Neural cell (in vitro differentiated cells): ENCODE results near the gene CAPN13. TPM values are rescaled to one million over a fixed set of nuclear protein-coding genes. Genes with fewer than 3 reads are reported as not detected.

Source experiments
- H2AFZ ChIP-seq: fragments of 200-600, 300-800 bp; sonication (generic), shearing (Covaris generic); 2 replicates; pipeline ENCODE4 v1.6.0; 2014; ENCODE audit warnings: low read depth, mild to moderate bottlenecking, antibody characterized with exemption, low read length, moderate library complexity
- H3F3A ChIP-seq: fragments of 200-600 bp; shearing (Covaris generic); 2 replicates; pipeline ENCODE4 v1.6.1; 2016; ENCODE audit warnings: mild to moderate bottlenecking, moderate library complexity, mixed read lengths, antibody characterized with exemption, low read length; ENCODE audit not compliant: insufficient read depth, poor library complexity, severe bottlenecking
- H3K27ac ChIP-seq: fragments of 200-600, 300-800 bp; sonication (generic), shearing (Covaris generic); 2 replicates; pipeline ENCODE4 v1.5.1; 2014; ENCODE audit warnings: mild to moderate bottlenecking, low read length, moderate library complexity
- H3K27me3 ChIP-seq: fragments of 300-800, 200-600 bp; sonication (generic), shearing (Covaris generic); 2 replicates; pipeline ENCODE4 v1.6.0; 2014; ENCODE audit warnings: mild to moderate bottlenecking, low read depth, low read length, moderate library complexity; ENCODE audit not compliant: insufficient read depth
- H3K36me3 ChIP-seq: fragments of 300-800, 200-600 bp; sonication (generic), shearing (Covaris generic); 2 replicates; pipeline ENCODE4 v1.5.1; 2014; ENCODE audit warnings: mild to moderate bottlenecking, antibody characterized with exemption, low read length, moderate library complexity; ENCODE audit not compliant: insufficient read depth
- H3K4me2 ChIP-seq: fragments of 300-800, 200-600 bp; sonication (generic), shearing (Covaris generic); 2 replicates; pipeline ENCODE4 v1.6.0; 2014; ENCODE audit warnings: mild to moderate bottlenecking, low read length
- H3K4me3 ChIP-seq: fragments of 300-800, 200-600 bp; sonication (generic), shearing (Covaris generic); 2 replicates; pipeline ENCODE4 v1.5.1; 2014; ENCODE audit warnings: mild to moderate bottlenecking, low read length, moderate library complexity
- H3K79me2 ChIP-seq: fragments of 200-600 bp; shearing (Covaris generic); replicated peaks from 2 replicates; pipeline ENCODE4 v1.6.0; 2014; ENCODE audit warnings: mild to moderate bottlenecking, low read length, moderate library complexity; ENCODE audit not compliant: insufficient read depth
- H3K9ac ChIP-seq: fragments of 300-800, 200-600 bp; sonication (generic), shearing (Covaris generic); 2 replicates; pipeline ENCODE4 v1.6.1; 2016; ENCODE audit warnings: mild to moderate bottlenecking, low read length, mixed read lengths
- H3K9me2 ChIP-seq: fragments of 200-600 bp; shearing (Covaris generic); 2 replicates; pipeline ENCODE4 v1.6.1; 2016; ENCODE audit warnings: mild to moderate bottlenecking, low read length, mixed read lengths; ENCODE audit not compliant: insufficient read depth
- H3K9me3 ChIP-seq: fragments of 200-600, 300-800 bp; sonication (generic), shearing (Covaris generic); 2 replicates; pipeline ENCODE4 v1.6.1; 2016; ENCODE audit warnings: mild to moderate bottlenecking, mixed run types, low read length, moderate library complexity, mixed read lengths
- H4K20me1 ChIP-seq: fragments of 200-600 bp; shearing (Covaris generic); 2 replicates; pipeline ENCODE4 v1.6.1; 2016; ENCODE audit warnings: mild to moderate bottlenecking, mixed run types; ENCODE audit not compliant: insufficient read depth
- EP300 ChIP-seq: fragments of 450-650 bp; conservative IDR thresholded peaks from 2 replicates; pipeline ENCODE4 v1.6.1; 2014; ENCODE audit warnings: antibody characterized with exemption, mild to moderate bottlenecking, moderate library complexity; ENCODE audit not compliant: poor library complexity, severe bottlenecking
- EZH2 ChIP-seq: fragments of 200-600, 300-800 bp; shearing (Covaris generic), sonication (generic); IDR thresholded peaks from 2 replicates; pipeline ENCODE4 v1.6.1; 2014; ENCODE audit warnings: antibody characterized with exemption, low read length, borderline replicate concordance, mild to moderate bottlenecking; ENCODE audit not compliant: insufficient read depth, poor library complexity, severe bottlenecking
- MXI1 ChIP-seq: fragments of 450-650 bp; conservative IDR thresholded peaks from 2 replicates; pipeline ENCODE4 v1.6.1; 2014; ENCODE audit warnings: antibody characterized with exemption, mild to moderate bottlenecking; ENCODE audit not compliant: poor library complexity, severe bottlenecking
- POLR2AphosphoS5 ChIP-seq: IDR thresholded peaks from 2 replicates; pipeline ENCODE4 v1.6.1; 2012
- RAD21 ChIP-seq: fragments of 450-650 bp; conservative IDR thresholded peaks from 2 replicates; pipeline ENCODE4 v1.6.1; 2014; ENCODE audit warnings: antibody characterized with exemption, mild to moderate bottlenecking, moderate library complexity
- SMC3 ChIP-seq: fragments of 450-650 bp; conservative IDR thresholded peaks from 2 replicates; pipeline ENCODE4 v1.6.1; 2014; ENCODE audit warnings: antibody characterized with exemption, mild to moderate bottlenecking, moderate library complexity; ENCODE audit not compliant: poor library complexity
- TAF1 ChIP-seq: IDR thresholded peaks from 2 replicates; pipeline ENCODE4 v1.6.1; 2012; ENCODE audit warnings: low read depth
- polyA plus RNA-seq: library from polyadenylated mRNA; depleted of rRNA; stranded (reverse); fragments of >200 nt; gene quantifications from 2 replicates; pipeline ENCODE4 v1.2.3, GENCODE V29; 2014
- TF ChIP-seq, protein P1 (sequence below): fragments of 450-650 bp; IDR thresholded peaks from 2 replicates; pipeline ENCODE4 v1.5.1; 2014; ENCODE audit warnings: antibody characterized with exemption, mild to moderate bottlenecking, moderate library complexity; ENCODE audit not compliant: poor library complexity, severe bottlenecking
- TF ChIP-seq, protein P2 (sequence below): IDR thresholded peaks from 2 replicates; pipeline ENCODE4 v1.6.1; 2012; ENCODE audit warnings: borderline replicate concordance

CAPN13 gene
- polyA plus RNA-seq, 1 donor from 2014 or later: not detected

DNA sequence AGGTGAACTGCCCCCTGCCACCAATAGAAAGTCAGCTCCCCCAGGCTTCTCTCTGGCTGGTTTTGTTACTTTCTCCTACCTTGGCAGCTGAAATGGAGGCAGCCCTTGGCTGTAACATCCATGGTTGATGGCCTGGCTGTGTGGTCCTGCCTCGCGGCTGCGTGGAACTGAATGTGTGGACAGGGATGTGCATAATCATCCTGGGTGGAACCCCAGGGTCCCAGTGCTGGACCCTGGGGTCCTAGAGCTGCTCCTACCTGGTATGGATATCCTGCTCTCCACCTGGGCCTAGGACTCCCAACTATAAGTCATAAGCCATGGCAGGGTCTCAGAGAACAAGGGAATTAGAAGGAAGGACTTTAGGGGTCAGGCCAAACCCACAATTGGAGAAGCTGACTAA, 93.5 kb downstream of the CAPN13 start:
- Histone ChIP-seq H3K9ac (no peak overlapping the region), H2AFZ (no peak overlapping the region), H3F3A (no peaks in the 10 kb centered on the region), H3K4me3 (no peak overlapping the region), H4K20me1 (no peaks in the 10 kb centered on the region), H3K79me2 (no peaks in the 10 kb centered on the region), H3K27me3 (no peaks in the 10 kb centered on the region), H3K9me2 (no peaks in the 10 kb centered on the region), H3K36me3 (no peaks in the 10 kb centered on the region), H3K27ac (no peak overlapping the region), H3K4me2 (no peak overlapping the region), H3K9me3 (no peaks in the 10 kb centered on the region)
- TF ChIP-seq SMC3 (no peak), RAD21 (no peak), EP300 (no peak), EZH2 (no peak), TAF1 (no peak), MXI1 (no peak), POLR2AphosphoS5 (no peak)
- TF ChIP-seq, protein P1, sequence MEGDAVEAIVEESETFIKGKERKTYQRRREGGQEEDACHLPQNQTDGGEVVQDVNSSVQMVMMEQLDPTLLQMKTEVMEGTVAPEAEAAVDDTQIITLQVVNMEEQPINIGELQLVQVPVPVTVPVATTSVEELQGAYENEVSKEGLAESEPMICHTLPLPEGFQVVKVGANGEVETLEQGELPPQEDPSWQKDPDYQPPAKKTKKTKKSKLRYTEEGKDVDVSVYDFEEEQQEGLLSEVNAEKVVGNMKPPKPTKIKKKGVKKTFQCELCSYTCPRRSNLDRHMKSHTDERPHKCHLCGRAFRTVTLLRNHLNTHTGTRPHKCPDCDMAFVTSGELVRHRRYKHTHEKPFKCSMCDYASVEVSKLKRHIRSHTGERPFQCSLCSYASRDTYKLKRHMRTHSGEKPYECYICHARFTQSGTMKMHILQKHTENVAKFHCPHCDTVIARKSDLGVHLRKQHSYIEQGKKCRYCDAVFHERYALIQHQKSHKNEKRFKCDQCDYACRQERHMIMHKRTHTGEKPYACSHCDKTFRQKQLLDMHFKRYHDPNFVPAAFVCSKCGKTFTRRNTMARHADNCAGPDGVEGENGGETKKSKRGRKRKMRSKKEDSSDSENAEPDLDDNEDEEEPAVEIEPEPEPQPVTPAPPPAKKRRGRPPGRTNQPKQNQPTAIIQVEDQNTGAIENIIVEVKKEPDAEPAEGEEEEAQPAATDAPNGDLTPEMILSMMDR: no peak
- TF ChIP-seq, protein P2, sequence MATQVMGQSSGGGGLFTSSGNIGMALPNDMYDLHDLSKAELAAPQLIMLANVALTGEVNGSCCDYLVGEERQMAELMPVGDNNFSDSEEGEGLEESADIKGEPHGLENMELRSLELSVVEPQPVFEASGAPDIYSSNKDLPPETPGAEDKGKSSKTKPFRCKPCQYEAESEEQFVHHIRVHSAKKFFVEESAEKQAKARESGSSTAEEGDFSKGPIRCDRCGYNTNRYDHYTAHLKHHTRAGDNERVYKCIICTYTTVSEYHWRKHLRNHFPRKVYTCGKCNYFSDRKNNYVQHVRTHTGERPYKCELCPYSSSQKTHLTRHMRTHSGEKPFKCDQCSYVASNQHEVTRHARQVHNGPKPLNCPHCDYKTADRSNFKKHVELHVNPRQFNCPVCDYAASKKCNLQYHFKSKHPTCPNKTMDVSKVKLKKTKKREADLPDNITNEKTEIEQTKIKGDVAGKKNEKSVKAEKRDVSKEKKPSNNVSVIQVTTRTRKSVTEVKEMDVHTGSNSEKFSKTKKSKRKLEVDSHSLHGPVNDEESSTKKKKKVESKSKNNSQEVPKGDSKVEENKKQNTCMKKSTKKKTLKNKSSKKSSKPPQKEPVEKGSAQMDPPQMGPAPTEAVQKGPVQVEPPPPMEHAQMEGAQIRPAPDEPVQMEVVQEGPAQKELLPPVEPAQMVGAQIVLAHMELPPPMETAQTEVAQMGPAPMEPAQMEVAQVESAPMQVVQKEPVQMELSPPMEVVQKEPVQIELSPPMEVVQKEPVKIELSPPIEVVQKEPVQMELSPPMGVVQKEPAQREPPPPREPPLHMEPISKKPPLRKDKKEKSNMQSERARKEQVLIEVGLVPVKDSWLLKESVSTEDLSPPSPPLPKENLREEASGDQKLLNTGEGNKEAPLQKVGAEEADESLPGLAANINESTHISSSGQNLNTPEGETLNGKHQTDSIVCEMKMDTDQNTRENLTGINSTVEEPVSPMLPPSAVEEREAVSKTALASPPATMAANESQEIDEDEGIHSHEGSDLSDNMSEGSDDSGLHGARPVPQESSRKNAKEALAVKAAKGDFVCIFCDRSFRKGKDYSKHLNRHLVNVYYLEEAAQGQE: no peak

DNA sequence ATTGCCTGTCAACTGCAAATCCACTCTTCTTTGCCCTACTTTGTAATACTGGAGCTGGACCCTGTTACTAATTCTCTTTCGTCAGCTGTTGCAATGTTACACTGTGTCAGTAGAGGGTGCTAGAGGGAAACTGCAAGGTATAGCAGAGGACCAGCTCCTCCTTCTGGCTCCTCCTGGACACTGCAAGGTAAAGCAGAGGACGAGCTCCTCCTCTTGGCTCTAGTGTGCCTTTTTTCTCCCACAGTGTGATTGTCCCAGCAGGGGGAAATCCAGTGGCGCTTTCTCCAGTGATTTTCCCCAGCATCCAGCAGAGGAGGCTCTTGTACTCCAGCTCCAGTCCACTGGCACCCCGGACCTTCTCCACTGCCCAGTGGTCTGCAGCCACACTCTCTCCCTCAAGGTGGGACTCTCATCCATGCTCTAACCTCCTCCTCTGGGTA, 95.6 kb downstream of the CAPN13 start:
- H4K20me1 ChIP-seq: no peaks in the 10 kb centered on the region
- H2AFZ ChIP-seq: no peak overlapping the region
- H3K9ac ChIP-seq: no peak overlapping the region
- no peaks in the 10 kb centered on the region for H3F3A ChIP-seq
- no peak overlapping the region for H3K4me3 ChIP-seq
- no peaks in the 10 kb centered on the region for H3K79me2 ChIP-seq
- H3K27me3 ChIP-seq: no peaks in the 10 kb centered on the region
- H3K27ac ChIP-seq: no peak overlapping the region
- H3K36me3 ChIP-seq: no peaks in the 10 kb centered on the region
- H3K9me2 ChIP-seq: no peaks in the 10 kb centered on the region
- TF ChIP-seq MXI1 (no peak), TAF1 (no peak), EZH2 (no peak), SMC3 (peak; percentile 94), EP300 (no peak), POLR2AphosphoS5 (peak; percentile 22), RAD21 (peak; percentile 85)
- TF ChIP-seq, protein P2: no peak
- TF ChIP-seq, protein P1: peak; percentile 98
- H3K9me3 ChIP-seq: no peaks in the 10 kb centered on the region
- no peak overlapping the region for H3K4me2 ChIP-seq
